GM12892 (cell line): Measurements from ENCODE around the gene ZNF267.

Experiments used
- POLR2A ChIP-seq: IDR thresholded peaks from 2 replicates; pipeline ENCODE4 v1.6.1; 2011; ENCODE audit warnings: low read depth, low read length, control low read depth
- POLR2AphosphoS5 ChIP-seq: IDR thresholded peaks from 2 replicates; pipeline ENCODE4 v1.6.1; 2011; ENCODE audit warnings: low read depth, low read length, control low read depth
- TAF1 ChIP-seq: IDR thresholded peaks from 2 replicates; pipeline ENCODE4 v1.6.1; 2011; ENCODE audit warnings: low read depth, mild to moderate bottlenecking, control low read depth, low read length, borderline replicate concordance

DNA sequence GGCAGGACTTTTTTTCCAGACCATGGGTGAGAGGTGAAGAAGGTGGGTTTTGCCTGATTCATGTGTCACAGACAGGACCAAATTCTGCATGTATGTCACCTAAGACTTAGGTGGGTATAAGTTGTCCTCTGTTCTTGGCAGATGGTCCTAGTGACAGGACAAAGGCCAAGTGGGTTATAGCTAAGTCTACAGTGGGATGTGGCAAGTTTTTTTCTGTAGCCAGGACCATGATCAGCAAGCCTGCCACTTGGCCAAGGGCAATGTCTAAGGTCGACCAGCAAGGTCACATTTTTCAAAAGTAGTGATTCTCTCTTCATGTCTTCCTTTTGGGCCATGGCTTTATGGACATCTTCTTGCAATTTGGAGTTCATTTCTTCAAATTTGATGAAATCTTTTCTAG lies 20.2 kb downstream of the ZNF267 start:
- no peak; the same call in 1 of the 2 replicates for TF ChIP-seq POLR2AphosphoS5
- TF ChIP-seq TAF1 = no peak
- no peak; the same call in none of the 2 replicates for TF ChIP-seq POLR2A
